Esophagus squamous epithelium (tissue), 5 donors: ENCODE results near the gene HECTD1. TPM values are rescaled to one million over a fixed set of nuclear protein-coding genes. Genes with fewer than 3 reads are reported as not detected.
"Not testable (repeated sequence)": the region's sequence is repeated elsewhere in the genome, so short reads cannot be mapped to it uniquely, and the experiment has no call there.

ENCODE experiments used
- DNase-seq: peaks from one replicate; lab custom pipeline; 2025; lab: John Stamatoyannopoulos, UW
- H3K27ac ChIP-seq, 4 donors: fragments of 200-600 bp; sonication (generic); one replicate each; pipeline ENCODE4 v1.5.1; 2016 to 2019; ENCODE audit warnings: mild to moderate bottlenecking in 1 of 4
- H3K27me3 ChIP-seq, 4 donors: fragments of 200-600 bp; sonication (generic); 1 replicate in 3 of 4; 2 replicates in 1 of 4; pipeline versions ENCODE4 v1.5.1 to v1.6.0; 2017 to 2021; ENCODE audit warnings: antibody characterized with exemption in 1 of 4
- H3K36me3 ChIP-seq, 3 donors: fragments of 200-600 bp; sonication (generic); one replicate each; pipeline ENCODE4 v1.5.1; 2016 to 2019
- H3K4me1 ChIP-seq, 3 donors: fragments of 200-600 bp; sonication (generic); one replicate each; pipeline ENCODE4 v1.5.1; 2017 to 2019
- H3K4me3 ChIP-seq, 4 donors: fragments of 200-600 bp; sonication (generic); 1 replicate in 3 of 4; 2 replicates in 1 of 4; pipeline ENCODE4 v1.5.1; 2016 to 2019; ENCODE audit warnings: mild to moderate bottlenecking in 2 of 4, moderate library complexity in 1 of 4
- H3K9me3 ChIP-seq, 3 donors: fragments of 200-600 bp; sonication (generic); one replicate each; pipeline ENCODE4 v1.5.1; 2016 to 2019
- POLR2A ChIP-seq, 4 donors: fragments of 450-650 bp; IDR thresholded peaks; one replicate each; pipeline ENCODE4 v1.6.1; 2017; ENCODE audit warnings: antibody characterized with exemption in 4 of 4, mild to moderate bottlenecking in 4 of 4, moderate library complexity in 3 of 4
- WGBS, 2 donors: methylation state at CpG; one replicate each; pipeline ENCODE4 v1.1.5; 2018; 5-methylcytosine and 5-hydroxymethylcytosine counted together
- intact Hi-C: fragments of 100-400 bp; cut with DNase I; formaldehyde crosslinking; loops from one replicate; pipeline ENCODE4 v1.15.0; 2022
- total RNA-seq, 4 donors: library from RNA; depleted of rRNA; stranded (reverse); fragments of >200 nt; gene quantifications; one replicate each; pipeline ENCODE4 v1.1.0, GENCODE V29; 2016
- TF ChIP-seq, protein P1 (sequence below), 6 experiments: fragments of 450-650 bp in 4 of 6; fragments of 200-600 bp in 2 of 6; sonication (generic) in 2 of 6; IDR thresholded peaks; one replicate each; pipeline ENCODE4 v1.5.1; 2016 to 2019; ENCODE audit warnings: antibody characterized with exemption in 6 of 6, mild to moderate bottlenecking in 4 of 6, moderate library complexity in 4 of 6
- donor health status: DM: yes; HTN: yes; CAD: no.

Gene HECTD1
- total RNA-seq, 4 donors from 2014 or later: 175 to 250 (median 194) TPM

DNA sequence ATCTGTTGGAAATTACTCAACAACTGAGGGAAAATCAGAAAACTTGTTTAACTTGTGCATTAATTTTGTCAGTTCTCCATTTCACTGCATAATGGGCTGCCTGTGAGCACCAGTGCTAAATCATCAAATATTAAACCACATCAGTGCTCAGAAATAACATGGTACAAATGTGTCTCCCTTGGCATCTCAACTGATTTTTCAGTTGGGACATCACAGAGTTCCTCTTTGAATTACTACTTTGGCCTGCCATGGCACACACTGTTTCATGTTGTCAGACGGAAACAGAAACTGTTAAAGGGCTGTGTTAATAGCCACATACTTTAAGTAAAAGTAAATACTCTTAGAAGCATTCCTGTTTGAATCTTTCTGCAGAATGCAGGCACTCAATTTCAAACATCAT is 139.4 kb downstream of the HECTD1 start:
- intact Hi-C loops: no loop called here
- TF ChIP-seq, protein P1, sequence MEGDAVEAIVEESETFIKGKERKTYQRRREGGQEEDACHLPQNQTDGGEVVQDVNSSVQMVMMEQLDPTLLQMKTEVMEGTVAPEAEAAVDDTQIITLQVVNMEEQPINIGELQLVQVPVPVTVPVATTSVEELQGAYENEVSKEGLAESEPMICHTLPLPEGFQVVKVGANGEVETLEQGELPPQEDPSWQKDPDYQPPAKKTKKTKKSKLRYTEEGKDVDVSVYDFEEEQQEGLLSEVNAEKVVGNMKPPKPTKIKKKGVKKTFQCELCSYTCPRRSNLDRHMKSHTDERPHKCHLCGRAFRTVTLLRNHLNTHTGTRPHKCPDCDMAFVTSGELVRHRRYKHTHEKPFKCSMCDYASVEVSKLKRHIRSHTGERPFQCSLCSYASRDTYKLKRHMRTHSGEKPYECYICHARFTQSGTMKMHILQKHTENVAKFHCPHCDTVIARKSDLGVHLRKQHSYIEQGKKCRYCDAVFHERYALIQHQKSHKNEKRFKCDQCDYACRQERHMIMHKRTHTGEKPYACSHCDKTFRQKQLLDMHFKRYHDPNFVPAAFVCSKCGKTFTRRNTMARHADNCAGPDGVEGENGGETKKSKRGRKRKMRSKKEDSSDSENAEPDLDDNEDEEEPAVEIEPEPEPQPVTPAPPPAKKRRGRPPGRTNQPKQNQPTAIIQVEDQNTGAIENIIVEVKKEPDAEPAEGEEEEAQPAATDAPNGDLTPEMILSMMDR (IDR thresholded peaks at IDR 0.05): no peak
- no peak for TF ChIP-seq POLR2A (IDR thresholded peaks at IDR 0.05)
- WGBS, 2 donors: 50 to 78% methylated on average over 1 of the region's 1 CpG
- Histone ChIP-seq H3K4me3 (no peak overlapping the region), H3K27me3 (no peaks in the 10 kb centered on the region), H3K36me3 (no peaks in the 10 kb centered on the region), H3K4me1 (no peaks in the 10 kb centered on the region), H3K9me3 (no peaks in the 10 kb centered on the region), H3K27ac (no peak overlapping the region)
- DNase-seq: no peak

DNA sequence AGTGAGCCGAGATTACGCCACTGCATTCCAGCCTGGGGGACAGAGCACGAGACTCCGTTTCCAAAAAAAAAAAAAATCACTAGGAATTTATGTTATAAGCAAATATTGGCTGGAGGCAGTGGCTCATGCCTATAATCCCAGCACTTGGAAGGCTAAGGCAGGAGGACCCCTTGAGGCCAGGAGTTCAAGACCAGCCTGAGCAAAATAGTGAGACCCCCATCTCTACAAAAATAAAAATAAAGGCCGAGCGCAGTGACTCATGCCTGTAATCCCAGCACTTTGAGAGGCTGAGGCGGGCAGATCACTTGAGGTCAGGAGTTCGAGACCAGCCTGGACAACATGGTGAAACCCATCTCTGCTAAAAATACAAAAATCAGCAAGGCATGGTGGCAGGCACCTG is 144.7 kb downstream of the HECTD1 start:
- WGBS, 2 donors: 84 to 87% methylated on average over 8 of the region's 8 CpGs
- H3K27me3 ChIP-seq, H3K9me3 ChIP-seq, H3K36me3 ChIP-seq, DNase-seq, H3K27ac ChIP-seq, H3K4me3 ChIP-seq, intact Hi-C loops: not testable (repeated sequence)
- peaks cover 10 to 33% (median 14%) of the 10 kb centered on the region in 3 donors for H3K4me1 ChIP-seq

DNA sequence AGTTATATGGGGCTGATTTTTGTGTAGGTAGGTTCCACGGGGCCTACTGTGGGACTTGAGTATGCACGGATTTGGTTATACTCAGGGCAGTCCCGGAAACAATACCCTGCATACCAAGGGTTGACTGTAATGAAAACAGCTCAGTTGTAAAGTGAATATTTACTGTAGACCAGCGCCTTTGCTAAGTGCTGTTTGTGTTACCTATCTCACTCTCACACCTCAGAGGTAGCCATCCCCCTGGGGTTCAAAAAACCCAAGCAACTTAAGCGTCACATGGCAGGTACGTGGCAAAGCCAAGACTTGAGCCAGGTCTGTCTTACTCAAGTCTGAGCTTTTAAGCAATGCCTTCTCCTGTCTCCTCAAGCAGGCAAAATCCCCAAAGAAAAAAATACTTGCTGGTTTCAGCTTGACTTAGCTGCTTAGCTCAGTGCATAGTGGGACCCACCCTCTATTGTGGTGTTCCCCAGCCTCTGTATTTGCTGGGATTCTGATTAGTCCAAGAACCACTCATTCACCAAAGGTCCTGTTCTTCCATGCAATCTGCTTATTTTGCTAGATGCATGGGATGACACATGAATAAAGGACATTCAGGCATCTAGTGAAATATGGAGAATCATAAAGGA is 147.2 kb downstream of the HECTD1 start:
- Histone ChIP-seq H3K9me3 (no peaks in the 10 kb centered on the region), H3K4me3 (no peak overlapping the region), H3K27me3 (no peaks in the 10 kb centered on the region), H3K27ac (peak overlapping the region in 3 of 4 donors; percentile 26 to 73 (median 48)), H3K4me1 (peaks cover 10 to 50% (median 20%) of the 10 kb centered on the region in 3 donors), H3K36me3 (no peaks in the 10 kb centered on the region)
- no peak for DNase-seq
- intact Hi-C loops: no loop called here
- no peak for TF ChIP-seq POLR2A (IDR thresholded peaks at IDR 0.05)
- TF ChIP-seq, protein P1 (IDR thresholded peaks at IDR 0.05): no peak
- WGBS, 2 donors: 65 to 70% methylated on average over 6 of the region's 6 CpGs

DNA sequence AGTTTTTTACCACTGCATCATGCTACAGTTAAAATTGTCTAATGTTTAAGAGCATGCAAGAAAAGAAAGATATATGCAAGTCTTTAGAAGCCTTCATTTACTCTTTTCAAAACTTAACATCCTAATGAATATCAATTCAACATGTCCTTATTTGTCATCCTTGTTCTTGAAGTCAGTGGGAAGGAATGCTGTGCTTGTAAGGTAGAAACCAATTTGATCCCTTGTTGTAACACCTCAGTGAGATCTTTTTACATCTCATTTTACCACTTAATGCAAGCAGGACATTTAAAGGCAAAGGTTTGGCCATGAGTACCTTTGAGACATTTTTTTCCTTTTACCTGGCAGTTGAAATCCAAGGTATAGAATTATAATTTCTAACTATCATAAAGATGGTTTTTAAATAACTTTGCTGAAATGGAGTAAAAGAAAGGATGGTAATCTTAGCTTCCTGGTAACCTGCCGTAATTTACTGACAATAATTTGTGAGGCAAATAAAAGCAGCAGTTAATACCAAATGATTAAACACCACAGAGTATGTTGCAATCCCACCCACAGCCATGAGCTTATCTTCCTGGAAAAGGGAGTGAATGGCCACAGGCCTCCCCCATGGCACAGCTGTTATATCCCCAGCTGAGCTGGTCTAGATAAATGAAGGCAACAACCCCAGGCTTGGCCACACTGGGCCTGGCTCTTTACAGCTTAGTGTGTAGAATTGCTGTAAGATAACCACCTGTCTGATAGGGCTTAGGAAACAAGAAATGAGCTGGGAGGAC is 148.3 kb downstream of the HECTD1 start:
- Histone ChIP-seq H3K27ac (peak overlapping the region; percentile 46 to 61 (median 53)), H3K27me3 (no peaks in the 10 kb centered on the region), H3K4me1 (peaks cover 10 to 55% (median 20%) of the 10 kb centered on the region in 3 donors), H3K4me3 (no peak overlapping the region), H3K36me3 (no peaks in the 10 kb centered on the region), H3K9me3 (no peaks in the 10 kb centered on the region)
- TF ChIP-seq, protein P1 (IDR thresholded peaks at IDR 0.05): no peak
- no peak for TF ChIP-seq POLR2A (IDR thresholded peaks at IDR 0.05)
- 29 to 33% methylated on average over 1 of the region's 1 CpG for WGBS, 2 donors
- intact Hi-C loops: no loop called here
- no peak for DNase-seq

DNA sequence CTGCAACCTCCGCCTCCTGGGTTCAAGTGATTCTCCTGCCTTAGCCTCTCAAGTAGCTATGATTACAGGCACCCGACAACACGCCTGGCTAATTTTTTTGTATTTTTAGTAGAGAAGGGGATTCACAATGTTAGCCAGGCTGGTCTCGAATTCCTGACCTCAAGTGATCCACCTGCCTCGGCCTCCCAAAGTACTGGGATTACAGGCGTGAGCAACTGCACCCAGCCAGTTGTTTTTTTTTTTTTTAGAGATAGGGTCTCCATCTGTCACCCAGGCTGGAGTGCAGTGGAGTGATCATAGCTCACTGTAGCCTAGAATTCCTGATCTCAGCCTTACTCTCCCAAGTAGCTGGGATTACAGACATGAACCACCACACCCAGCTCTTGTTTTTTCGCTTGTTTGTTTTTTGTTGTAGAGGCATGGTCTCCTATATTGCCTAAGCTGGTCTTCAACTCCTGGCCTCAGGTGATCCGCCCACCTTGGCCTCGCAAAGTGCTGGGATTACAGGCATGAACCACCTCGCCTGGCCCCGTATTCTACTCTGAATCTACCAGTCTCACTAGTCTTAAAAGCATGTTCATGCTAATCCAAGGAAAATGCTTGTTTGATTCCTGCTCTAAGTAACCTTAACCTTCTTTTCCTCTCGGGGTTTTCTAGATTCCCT is 149.8 kb downstream of the HECTD1 start:
- no peak for TF ChIP-seq POLR2A (IDR thresholded peaks at IDR 0.05)
- TF ChIP-seq, protein P1 (IDR thresholded peaks at IDR 0.05): no peak
- DNase-seq: no peak
- WGBS, 2 donors: 72 to 89% methylated on average over 11 to 12 of the region's 12 CpGs
- Histone ChIP-seq H3K9me3 (no peaks in the 10 kb centered on the region), H3K27me3 (no peaks in the 10 kb centered on the region), H3K4me1 (peaks cover 10 to 55% (median 20%) of the 10 kb centered on the region in 3 donors), H3K36me3 (no peaks in the 10 kb centered on the region), H3K4me3 (no peak overlapping the region), H3K27ac (peak overlapping the region in 3 of 4 donors; percentile 41 to 67 (median 65))
- intact Hi-C loops: no loop called here
